Measurements from ENCODE around the gene TAF15. TPM values are rescaled to one million over a fixed set of nuclear protein-coding genes. Genes with fewer than 3 reads are reported as not detected.

The TAF15 gene
- total and polyA plus RNA-seq, 7 donors, result 55.9 to 147 (median 61.1) TPM

GRCh38 chr17:35795871-35796265, 13.4 kb upstream of the TAF15 start:
- Histone ChIP-seq H3K27ac (peak overlapping the region; percentile 68 to 88 (median 78)), H3K27me3 (no peaks in the 10 kb centered on the region), H3K4me3 (peak overlapping the region; percentile 53 to 68 (median 66)), H3K9me3 (no peaks in the 10 kb centered on the region), H3K36me3 (no peaks in the 10 kb centered on the region), H3K4me1 (peaks cover 0 to 71% (median 56%) of the 10 kb centered on the region in 4 donors)
- 8 to 27% methylated on average over 8 of the region's 8 CpGs for WGBS, 2 donors
- no peak for DNase-seq
- no peak for TF ChIP-seq POLR2AphosphoS5 (IDR thresholded peaks at IDR 0.05)
- TF ChIP-seq EP300 (IDR thresholded peaks at IDR 0.05), result no peak
- TF ChIP-seq POLR2A (IDR thresholded peaks at IDR 0.05), result no peak
- no peak for TF ChIP-seq CTCF (IDR thresholded peaks at IDR 0.05)
- intact Hi-C loops (cut with DNase I), result no loop called here

DNA sequence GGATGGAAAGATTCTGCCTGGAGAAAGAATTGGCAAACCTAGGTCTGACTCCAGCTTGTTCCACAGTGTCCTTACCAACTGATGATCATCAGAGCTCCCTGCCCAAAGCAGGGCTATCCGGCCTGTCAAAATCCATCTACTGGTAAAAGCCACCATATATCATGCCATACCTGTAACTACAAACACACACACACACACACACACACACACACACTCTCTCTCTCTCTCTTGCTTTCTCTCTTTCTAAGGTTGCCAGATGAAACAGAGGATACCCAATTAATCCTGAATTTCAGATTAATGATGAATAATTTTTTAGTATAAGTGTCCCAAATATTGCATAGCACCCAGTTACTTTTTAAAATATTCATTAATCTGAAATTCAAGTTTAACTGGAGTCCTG, 12.3 kb upstream of the TAF15 start:
- Histone ChIP-seq H3K4me3 (no peak overlapping the region), H3K36me3 (no peaks in the 10 kb centered on the region), H3K27ac (no peak overlapping the region), H3K9me3 (no peaks in the 10 kb centered on the region), H3K4me1 (peaks cover 0 to 78% (median 66%) of the 10 kb centered on the region in 4 donors), H3K27me3 (no peaks in the 10 kb centered on the region)
- no peak for DNase-seq
- WGBS, 2 donors, result 80 to 95% methylated on average over 1 of the region's 1 CpG
- TF ChIP-seq POLR2A (IDR thresholded peaks at IDR 0.05), result no peak
- TF ChIP-seq EP300 (IDR thresholded peaks at IDR 0.05), result no peak
- no peak for TF ChIP-seq POLR2AphosphoS5 (IDR thresholded peaks at IDR 0.05)
- TF ChIP-seq CTCF (IDR thresholded peaks at IDR 0.05), result no peak
- intact Hi-C loops (cut with DNase I), result no loop called here

GRCh38 chr17:35797370-35797769, 11.9 kb upstream of the TAF15 start:
- intact Hi-C loops (cut with DNase I), result no loop called here

GRCh38 chr17:35797918-35798317, 11.4 kb upstream of the TAF15 start:
- H3K4me3 ChIP-seq, result no peak overlapping the region
- intact Hi-C loops (cut with DNase I), result no loop called here
- H3K4me1 ChIP-seq, result peaks cover 0 to 72% (median 61%) of the 10 kb centered on the region in 4 donors
- H3K27ac ChIP-seq, result peak overlapping the region in 1 of 4 donors; percentile 82
- no peaks in the 10 kb centered on the region for H3K9me3 ChIP-seq
- no peak for DNase-seq
- 62 to 80% methylated on average over 5 of the region's 5 CpGs for WGBS, 2 donors
- no peaks in the 10 kb centered on the region for H3K36me3 ChIP-seq
- H3K27me3 ChIP-seq, result no peaks in the 10 kb centered on the region
- no peak for TF ChIP-seq CTCF (IDR thresholded peaks at IDR 0.05)
- no peak for TF ChIP-seq POLR2A (IDR thresholded peaks at IDR 0.05)
- no peak for TF ChIP-seq POLR2AphosphoS5 (IDR thresholded peaks at IDR 0.05)
- no peak for TF ChIP-seq EP300 (IDR thresholded peaks at IDR 0.05)

More at GRCh38 chr17:35797370-35797769, 11.9 kb upstream of the TAF15 start:
- Histone ChIP-seq H3K36me3 (no peaks in the 10 kb centered on the region), H3K27me3 (no peaks in the 10 kb centered on the region), H3K4me3 (no peak overlapping the region), H3K27ac (peak overlapping the region in 1 of 4 donors; percentile 82), H3K9me3 (no peaks in the 10 kb centered on the region), H3K4me1 (peaks cover 0 to 77% (median 66%) of the 10 kb centered on the region in 4 donors)
- WGBS, 2 donors, result 39 to 62% methylated on average over 4 of the region's 4 CpGs
- DNase-seq, result no peak
- TF ChIP-seq POLR2A (IDR thresholded peaks at IDR 0.05), result no peak
- TF ChIP-seq EP300 (IDR thresholded peaks at IDR 0.05), result no peak
- TF ChIP-seq POLR2AphosphoS5 (IDR thresholded peaks at IDR 0.05), result no peak
- no peak for TF ChIP-seq CTCF (IDR thresholded peaks at IDR 0.05)

DNA sequence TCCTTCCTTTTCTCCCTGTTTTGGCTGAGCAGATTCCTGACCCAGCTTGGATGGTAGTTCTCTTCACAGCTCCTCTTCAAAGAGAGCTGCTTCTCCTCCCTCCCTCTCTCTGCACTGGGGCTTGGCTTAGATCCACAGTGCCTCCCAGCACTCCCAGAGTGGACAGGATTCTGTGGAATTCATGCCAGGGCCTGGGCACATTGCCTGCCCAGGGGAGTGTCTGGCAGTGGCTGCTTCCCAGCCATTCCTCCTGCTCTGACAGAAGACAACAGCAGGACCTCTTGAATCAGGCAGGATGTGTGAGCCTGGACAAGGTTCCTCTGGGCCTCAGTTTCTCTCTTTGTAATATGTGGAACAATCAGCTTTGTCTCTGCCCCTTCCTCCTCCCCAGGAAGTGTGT, 9.3 kb upstream of the TAF15 start:
- TF ChIP-seq EP300 (IDR thresholded peaks at IDR 0.05), result no peak
- no peak for TF ChIP-seq POLR2A (IDR thresholded peaks at IDR 0.05)
- peak; percentile 43 to 81 (median 67) for TF ChIP-seq POLR2AphosphoS5 (IDR thresholded peaks at IDR 0.05)
- no peak for TF ChIP-seq CTCF (IDR thresholded peaks at IDR 0.05)
- intact Hi-C loops (cut with DNase I), result no loop called here
- Histone ChIP-seq H3K27ac (peak overlapping the region; percentile 63 to 82 (median 76)), H3K36me3 (no peaks in the 10 kb centered on the region), H3K4me3 (no peak overlapping the region), H3K27me3 (no peaks in the 10 kb centered on the region), H3K4me1 (peaks cover 0 to 59% (median 49%) of the 10 kb centered on the region in 4 donors), H3K9me3 (no peaks in the 10 kb centered on the region)
- DNase-seq, result peak; percentile 94

Measured in sigmoid colon (tissue), 7 donors.